Activated CD4-positive, alpha-beta T cell treated with anti-CD3 and anti-CD28 coated beads, Interleukin-2, Interleukin-6, amounts not matched to agents 100 ng/mL and 50 ng/mL, durations not matched to agents 16 hours and 8 hours (primary cell): ENCODE measurements around the gene SLC27A4.

Experiments used
- DNase-seq: peaks from one replicate; pipeline ENCODE4 v3.0.0-alpha.2; 2020

Gene SLC27A4

DNA sequence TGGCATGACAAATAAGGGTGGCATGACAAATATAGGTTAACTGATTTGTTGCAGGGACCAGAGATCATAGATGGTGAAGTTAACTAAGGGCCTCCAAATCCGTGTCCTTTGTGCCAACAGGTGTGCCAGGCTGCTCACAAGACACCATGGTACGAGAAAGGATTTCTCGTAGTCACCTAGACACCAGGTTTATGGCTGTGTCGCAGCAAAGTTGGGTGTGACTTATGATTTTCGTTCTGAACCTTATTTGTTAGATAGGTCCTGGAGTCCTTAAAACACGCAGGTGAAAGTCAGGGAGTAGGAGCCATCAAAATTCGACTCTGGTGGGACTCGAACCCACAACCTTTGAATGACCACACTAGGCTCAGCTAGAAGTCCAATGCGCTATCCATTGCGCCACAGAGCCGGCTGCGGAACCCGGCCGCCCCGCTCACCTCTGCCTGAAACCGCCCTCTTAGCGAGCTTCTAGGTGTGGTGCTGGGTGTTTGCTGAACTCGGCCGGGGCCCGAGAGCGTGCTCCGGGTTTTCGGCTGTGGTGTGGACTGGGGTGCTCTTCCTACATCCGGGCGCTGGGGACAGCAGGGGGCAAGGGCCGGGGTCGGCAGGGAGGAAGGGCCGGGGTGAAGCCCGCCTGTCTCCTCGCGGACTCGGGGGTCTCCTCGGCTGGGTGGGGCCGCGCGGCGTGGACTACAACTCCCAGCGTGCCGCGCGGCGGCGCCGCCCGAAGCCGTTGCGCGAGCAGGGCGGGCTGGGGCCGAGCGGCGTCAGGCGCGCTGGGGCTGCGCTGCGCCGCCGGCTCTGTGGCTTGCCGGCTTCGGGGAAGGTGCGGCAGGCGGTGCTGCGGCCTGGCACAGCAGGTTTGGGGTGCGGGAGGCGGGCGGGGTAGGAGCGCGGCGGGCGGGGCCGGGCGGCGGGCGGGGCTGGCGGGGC is at the start of gene SLC27A4:
Gene SLC27A4, plus strand, starts transcription at position 767 of the 930 bp plus-strand sequence. CDS start 2,606 bp downstream, outside the sequence.
- DNase-seq, result peak; percentile 91

DNA sequence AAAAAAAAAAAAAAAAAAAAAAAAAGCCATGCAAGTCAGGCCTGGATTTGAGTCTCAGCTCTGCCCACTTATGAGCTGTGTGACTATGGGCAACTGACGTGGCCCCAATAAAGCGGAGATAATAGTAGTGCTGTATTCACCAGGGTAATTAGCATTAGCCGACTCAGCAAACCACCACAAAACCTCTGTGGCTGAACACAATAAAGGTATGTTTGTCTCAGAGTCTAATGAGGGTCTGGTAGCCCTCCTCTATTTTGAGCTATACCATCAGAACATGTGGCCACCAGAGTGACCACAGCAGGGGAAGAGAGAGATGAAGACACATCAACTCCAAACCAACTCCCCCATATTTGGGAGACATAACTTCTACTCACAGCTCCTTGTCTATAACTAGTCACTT is 48.3 kb upstream of the SLC27A4 start:
- DNase-seq, result no peak

DNA sequence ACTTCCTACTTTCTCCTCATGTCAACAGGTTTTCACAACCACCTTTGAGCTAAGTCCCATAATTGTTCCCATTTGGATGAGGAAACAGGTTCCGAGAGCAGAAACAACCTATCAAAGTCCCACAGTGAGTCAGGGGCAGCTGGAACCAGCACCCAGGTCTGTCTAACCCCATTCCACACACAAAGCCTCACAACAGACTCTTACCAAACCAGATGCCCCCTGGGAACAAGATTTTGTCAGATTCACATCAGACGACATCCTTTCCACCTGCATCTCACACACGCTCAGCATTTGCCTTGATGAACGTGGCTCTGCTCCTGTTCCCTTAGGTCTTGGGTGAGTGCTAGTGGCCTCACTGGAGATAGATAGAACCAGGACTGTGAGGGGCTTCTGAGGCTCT is 47.2 kb upstream of the SLC27A4 start:
- no peak for DNase-seq

DNA sequence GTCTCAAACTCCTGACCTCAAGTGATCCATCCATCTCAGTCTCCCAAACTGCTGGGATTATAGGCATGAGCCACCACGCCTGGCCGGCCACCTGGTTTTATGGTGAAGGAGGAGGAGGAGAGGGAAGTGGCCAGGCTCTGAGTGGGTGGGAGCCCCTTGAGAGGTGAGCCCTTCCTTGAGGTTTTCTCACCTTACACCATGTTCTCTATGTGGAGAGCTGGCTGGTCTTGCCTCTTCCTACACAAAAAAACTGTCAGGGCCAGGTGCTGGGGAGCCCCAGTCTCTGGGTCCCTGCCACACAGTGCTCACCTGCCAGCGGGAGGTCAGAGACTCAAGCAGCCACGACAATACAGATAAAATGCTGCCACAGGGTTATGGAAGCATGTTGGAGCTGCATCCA is 46.2 kb upstream of the SLC27A4 start:
- no peak for DNase-seq

DNA sequence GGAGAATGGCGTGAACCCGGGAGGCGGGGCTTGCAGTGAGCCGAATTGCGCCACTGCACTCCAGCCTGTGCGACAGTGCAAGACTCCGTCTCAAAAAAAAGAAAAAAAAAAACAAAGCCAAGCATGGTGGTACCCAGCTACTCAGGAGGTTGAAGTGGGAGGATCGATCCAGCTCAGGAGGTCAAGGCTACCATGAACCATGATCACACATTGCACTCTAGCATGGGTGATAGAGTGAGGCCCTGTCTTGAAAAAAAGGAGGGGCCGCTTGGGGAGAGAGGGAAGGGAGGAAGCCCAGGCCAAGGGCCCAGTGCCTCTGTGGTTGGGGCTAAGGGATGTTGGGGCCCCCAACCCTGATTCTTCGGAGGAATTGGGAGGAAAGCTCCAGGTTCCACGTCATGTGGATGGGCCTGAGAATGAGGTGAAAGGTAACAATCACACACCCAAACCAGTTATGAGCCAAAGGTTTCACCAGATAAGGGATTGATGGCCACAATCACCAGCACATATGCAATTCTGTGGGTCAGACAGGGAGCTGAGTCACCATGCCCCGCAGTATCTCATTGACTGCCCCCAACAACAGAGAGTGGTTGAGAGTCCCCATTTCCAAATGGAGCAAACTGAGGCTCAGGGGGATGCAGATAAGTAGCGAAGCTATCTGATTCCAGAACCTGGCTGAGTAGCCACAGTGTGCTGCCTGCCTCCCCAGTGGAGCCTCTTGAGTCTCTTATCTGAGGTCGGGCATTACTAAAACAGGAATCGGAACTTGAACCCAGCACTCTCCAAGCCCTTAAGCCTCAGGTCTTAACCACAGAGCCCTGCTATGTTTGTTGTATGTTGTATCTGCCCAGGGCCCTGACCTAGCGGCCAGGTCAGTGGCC is 43.7 kb upstream of the SLC27A4 start:
- no peak for DNase-seq

DNA sequence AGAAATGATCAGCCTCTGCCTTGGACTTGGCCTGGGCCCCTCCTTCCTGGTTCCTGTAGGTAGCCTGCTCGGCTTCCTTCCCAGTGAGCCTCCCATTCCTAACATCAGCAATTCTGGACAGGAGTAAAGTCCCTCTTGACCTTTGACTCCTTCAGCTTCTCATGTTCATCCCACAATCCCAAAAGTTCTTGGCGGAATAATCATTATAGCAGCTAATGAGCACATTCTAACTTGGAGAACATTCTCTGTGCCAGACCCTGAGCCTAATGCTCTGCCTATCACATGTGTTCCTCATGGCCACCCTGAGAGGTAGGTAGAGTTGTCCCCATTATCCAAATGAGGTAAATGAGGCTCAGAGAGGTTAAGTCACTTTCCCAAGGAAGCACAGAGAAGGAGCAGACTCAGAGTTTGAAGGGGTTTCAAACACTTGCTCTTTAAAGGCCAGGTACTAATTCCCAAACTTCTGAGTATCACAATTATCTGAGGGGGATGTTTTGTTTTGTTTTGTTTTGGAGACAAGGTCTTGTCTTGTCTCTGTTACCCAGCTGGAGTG is 43.0 kb upstream of the SLC27A4 start:
- no peak for DNase-seq

DNA sequence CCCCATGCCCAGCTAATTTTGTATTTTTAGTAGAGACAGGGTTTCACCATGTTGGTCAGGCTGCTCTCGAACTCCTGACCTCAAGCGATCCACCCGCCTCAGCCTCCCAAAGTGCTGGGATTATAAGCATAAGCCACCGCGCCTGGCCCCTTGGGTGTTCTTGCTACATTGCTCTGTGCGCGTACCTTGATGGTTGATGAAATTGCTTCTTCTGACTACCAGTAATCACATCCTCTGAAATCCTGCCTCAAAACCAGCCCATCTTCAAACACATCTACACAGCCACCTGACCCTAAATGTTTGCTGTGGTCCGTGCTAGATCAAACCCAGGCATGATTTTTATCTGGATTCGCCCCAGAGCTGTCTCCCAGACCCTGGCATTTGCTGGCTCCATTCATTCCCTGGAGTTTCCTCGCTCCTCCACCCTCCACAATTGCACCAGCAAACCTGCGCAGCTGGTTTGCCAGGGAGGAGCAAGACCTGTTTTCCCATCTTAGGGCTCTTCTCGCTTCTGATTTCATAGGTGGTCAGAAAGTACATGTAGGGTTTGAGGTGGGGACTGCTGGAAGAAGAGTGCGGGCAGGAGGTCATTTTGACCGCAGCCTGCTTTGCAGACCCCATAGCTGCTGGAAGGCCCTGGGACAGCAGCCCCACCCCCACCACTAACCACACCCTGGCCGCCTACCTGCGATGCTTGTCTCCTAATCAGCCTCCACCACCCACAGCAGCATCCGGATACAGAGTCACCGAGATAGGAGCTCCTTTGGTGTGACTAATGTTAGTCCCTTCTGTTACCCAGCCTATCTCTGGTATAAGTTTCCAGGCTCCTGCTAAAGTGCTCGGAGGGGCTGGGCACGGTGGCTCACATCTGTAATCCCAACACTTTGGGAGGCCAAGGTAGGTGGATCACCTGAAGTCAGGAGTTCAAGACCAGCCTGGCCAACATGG is 41.5 kb upstream of the SLC27A4 start:
- DNase-seq, result no peak

DNA sequence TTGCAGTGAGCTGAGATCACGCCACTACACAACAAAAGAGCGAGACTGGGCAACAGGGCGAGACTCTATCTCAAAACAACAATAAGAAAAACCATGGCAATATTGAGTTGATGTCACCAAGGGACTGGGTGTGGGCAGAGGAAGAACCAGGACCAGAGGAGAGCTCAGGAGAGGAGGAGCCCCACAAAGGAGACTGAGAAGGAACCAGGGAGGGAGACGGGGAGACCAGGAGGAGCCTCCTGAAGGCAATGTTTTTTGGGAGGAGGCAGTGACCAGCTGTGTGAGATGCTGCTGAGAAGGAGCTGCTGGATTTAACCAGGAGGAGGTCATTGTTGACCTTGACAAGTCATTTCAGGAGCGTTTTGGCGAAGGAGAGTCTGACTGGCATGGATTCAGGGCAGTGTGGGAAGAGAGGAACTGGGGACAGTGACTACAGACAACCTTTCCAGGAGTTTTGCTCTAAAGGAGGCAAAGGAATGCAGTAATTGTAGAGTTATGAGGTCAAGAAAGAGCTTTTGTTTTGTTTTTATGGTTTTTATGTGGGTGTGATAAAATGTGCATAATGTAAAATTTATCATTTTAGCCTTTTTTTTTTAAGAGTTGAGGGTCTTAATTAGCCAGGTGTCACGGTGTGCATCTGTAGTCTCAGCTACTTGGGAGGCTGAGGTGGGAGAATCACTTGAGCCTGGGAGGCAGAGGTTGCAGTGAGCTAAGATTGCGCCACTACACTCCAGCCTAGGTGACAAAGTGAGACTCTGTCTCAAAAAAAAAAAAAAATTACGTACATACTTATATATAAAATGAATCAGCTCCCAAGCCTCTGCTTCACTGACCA is 36.0 kb upstream of the SLC27A4 start:
- no peak for DNase-seq

DNA sequence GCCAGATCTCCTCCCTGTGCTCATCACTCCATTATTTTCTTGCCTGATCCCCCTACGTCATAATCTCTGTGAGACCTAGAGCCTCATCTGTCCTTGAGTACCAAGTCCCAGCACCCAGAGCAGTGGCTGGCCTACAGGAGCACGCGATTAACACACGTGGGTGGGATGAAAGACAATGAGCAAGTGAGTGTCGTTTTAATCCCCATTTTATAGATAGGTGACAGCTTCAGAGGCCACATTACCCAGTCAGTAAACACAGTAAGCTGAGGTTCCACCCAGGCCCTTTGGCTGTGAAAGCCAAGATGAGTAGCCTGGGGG is 35.4 kb upstream of the SLC27A4 start:
- DNase-seq, result no peak

DNA sequence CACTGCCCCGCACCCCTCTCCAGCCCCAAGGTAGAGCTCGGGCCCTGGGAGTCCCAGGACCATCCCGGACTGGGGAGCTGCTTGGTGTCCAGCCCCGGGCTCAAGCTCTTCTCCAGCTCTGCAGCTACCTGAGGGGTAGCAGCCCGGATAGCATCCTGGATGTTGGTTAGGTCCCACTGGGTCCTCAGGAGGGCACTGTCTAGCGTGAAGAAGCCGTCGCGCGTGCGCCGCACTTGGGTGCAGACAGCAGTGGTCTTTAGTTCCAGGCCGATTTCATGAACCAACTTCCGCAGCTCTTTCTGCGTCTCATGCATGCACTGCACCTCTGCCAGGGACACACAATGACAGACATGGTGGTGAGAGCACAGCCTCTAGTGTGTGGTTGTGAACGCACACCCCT is 30.8 kb upstream of the SLC27A4 start:
- no peak for DNase-seq

DNA sequence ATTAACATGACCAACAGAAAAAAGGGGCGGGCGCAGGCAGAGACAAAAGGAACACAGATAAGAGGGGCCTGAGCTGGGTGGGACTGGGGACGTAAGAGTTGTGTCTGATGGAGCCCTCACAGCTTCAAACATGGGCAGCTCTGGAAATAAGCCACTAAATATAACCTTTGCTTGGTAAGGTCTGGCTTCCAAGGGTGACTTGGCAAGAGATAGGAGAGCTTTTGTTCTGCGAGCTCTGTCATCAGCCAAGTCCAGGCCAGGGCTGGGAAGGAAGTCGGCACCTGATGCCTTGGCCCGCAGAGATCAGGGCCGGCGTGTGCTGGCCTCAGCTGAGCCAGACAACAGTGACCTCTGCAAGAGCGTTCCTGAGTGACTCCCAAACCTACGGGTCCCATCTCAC is 29.9 kb upstream of the SLC27A4 start:
- no peak for DNase-seq

DNA sequence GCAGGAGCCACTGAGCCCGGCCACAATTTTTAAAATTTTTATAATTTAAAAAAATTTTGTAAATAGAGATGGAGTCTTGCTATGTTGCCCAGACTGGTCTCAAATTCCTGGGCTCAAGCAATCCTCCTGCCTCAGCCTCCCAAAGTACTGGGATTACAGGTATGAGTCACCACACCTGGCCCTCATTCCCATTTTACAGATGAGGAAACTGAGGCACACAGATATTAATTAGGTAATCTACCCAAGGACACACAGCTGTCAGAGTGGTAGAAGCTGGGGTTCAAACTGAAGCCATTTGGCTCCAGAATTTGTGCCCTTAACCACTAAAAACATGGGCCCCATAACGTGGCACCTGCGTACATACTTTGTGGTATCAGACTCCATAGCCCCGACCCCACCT is 25.6 kb upstream of the SLC27A4 start:
- no peak for DNase-seq

DNA sequence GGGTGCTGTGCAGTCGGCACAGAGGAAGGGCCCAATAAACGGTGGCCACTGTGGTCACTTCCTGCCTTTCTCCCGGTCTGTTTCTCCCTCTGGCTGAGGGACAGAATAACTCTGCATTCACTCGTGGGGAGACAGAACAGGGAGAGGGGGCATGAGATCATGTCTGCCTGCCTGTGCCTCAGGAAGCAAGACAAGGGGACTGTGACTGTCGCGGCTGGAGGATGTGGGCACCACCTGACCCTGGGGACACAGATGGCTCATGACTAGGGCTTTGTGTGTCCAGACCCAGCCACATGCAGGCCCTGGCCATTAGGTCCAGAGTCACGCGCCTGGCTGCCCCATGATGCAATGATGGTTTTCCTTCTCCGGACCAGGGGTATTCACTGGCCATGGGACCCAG is 23.9 kb upstream of the SLC27A4 start:
- DNase-seq, result no peak

DNA sequence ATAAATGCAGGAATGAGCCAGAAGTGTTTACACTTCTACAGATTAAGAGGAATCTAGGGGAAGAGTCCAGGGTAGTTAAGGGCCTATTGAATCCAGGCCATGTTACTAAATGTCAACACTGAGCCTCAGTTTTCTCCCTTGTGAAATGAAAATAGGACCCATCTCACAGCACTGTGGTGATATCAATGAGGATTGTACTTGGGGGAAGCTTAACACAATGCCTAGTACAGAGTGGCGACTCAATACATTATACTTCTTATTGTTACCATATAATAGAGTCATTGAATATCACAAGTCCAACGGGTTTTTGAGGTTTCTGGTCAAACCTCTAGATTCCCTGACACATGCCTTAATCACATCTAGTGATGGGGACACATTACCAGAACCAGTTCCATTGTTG is 22.7 kb upstream of the SLC27A4 start:
- DNase-seq, result no peak

DNA sequence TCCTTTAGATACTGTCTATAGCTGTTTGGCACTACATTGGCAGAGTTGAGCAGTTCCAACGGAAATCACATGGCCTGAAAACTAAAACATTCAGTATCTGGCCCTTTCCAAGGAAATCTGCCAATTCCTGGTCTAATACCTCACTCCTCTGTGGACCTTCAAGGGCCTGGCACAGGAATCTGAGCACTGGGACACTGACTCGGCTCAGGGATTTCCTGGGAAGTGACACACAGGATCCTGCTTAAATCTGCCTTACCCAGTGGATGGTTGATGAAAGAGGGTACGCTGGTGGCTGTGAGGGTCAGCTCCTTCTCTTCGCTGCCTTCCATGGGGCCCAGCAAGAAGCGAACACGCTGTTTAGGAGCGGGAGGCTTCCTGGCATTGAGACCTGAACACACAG is 19.0 kb upstream of the SLC27A4 start:
- DNase-seq, result no peak

DNA sequence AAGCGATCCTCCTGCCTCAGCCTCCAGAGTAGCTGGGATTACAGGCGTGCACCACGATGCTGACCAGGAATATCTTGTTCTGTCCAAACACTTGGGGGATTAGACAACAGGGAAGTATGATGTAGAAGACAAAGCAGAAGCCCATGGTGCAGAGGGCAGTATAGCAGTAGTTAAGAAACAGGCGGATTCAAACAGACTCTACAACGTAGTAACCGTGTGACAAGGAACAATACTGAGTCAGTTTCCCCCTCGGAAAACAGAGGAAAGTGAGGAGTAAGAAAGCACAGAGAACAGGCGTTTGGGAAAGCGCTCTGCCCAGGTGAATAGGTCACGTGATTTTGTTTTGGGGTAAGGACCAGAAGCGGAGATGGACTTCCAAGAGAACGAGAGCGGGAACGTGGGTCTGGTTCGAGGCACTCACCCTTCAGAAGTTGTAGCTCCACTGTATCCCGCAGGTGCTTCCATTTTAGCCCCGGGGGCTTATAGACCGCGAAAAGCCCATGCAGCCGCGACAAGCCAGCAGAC is 18.4 kb upstream of the SLC27A4 start:
- DNase-seq, result no peak

DNA sequence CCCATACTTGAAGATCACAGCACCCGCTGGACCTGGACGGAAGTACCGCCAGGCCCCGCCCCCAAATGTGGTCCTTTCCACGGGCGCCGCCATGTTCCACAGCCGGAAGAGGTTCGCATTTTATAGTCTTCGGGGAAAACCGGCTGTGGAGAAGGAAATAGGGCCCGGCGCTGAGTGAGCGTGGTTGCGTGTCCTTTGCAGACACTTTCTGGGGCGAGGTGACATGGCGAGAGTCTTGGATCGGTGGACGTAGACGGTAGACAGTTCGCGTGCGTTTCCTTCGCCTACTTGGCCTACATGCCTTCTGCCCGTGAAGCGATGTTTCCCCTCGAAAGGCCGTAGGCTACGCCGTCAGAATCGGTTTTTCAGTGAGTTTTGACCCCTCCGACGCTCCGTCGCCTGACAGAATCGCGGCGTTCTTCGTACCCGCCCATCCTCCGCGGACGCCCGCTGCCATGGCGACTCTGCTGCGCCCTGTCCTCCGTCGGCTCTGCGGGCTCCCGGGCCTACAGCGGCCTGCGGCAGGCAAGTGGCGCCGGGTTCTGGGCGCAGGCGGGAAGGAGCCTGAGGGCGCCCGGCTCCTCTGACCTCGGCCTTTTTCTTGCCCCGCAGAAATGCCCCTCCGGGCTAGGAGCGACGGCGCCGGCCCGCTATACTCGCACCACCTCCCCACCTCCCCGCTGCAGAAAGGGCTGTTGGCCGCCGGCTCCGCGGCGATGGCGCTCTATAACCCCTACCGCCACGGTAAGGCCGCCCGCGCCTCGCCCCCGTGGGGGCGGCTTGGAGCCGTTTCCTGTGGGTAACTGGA is 17.7 kb upstream of the SLC27A4 start, which contains the start of the genes COQ4 and TRUB2:
Gene COQ4, plus strand, starts transcription at position 436 of the 808 bp plus-strand sequence. Its CDS starts 20 bp downstream, at position 456.
Gene TRUB2, minus strand, starts transcription at position 44 of the 808 bp plus-strand sequence. Its CDS starts 39 bp downstream, at position 5.
- peak; percentile 95 for DNase-seq

DNA sequence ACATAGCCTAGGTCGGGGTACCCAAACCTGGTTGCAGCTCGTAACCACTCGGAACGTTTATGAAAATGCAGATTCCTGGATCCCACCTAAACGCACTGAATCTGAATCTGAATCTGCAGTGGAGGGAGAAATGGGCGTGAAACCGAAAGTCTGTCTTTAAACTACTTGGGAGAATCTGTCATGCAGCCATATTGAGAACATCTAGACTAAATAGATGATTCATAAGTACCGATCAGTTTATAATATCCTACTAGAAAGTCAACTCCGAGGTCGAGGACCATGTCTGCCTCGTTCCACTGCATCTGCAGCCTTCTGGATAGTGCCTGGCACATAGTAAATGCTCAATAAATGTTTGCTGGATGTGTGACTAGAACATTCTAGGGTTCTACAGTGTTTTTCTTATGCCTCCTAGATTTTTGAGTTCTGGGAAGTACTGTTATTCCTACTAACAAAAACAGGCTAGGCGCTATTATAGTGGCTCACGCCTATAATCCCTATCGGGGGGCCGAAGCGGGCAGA is 17.1 kb upstream of the SLC27A4 start:
- no peak for DNase-seq

DNA sequence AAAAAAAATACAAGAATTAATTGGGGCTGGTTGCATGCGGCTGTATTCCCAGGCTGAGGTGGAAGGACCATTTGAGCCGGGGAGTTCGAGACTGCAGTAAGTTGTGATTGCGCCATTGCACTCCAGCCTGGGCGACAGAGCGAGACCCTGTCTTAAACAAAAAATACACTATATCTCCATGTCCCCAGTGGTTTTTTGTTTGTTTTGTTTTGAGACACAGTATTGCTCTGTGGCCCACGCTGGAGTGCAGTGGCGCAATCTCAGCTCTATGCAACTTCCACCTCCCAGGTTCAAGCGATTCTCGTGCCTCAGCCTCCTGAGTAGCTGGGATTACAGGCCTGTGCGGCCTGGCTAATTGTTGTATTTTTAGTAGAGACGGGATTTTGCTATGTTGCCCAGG is 16.5 kb upstream of the SLC27A4 start:
- DNase-seq, result no peak

DNA sequence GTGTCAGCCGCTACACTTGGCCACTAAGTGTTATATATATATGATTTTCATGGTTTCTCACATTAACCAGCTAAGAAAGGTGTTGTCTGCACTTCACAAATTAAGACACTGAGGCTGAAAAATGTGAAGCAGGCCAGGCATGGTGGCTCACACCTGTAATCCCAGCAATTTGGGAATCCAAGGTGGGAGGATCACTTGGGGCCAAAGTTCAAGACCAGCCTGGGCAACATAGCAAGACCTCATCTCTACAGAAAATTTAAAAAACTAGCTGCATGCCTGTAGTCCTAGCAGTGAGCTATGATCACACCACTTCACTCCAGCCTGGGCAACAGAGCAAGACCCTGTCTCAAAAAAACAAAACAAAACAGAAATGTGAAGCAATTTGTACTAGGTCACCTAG is 15.9 kb upstream of the SLC27A4 start:
- DNase-seq, result no peak
